HG03442 (cell line): Measurements from ENCODE around the gene ARSG.
"Not testable (repeated sequence)": the region's sequence is repeated elsewhere in the genome, so short reads cannot be mapped to it uniquely, and the experiment has no call there.

Source experiments
- ATAC-seq: cut with Tn5 transposase; IDR thresholded peaks from one replicate; pipeline ENCODE4 v1.9.1; 2021; ENCODE audit warnings: mild to moderate bottlenecking, moderate library complexity; ENCODE audit not compliant: unreplicated experiment

Gene ARSG

GRCh38 chr17:68276339-68276738 is 15.0 kb upstream of the ARSG start:
- not testable (repeated sequence) for ATAC-seq

- ATAC-seq = no peak
Observed at GRCh38 chr17:68277807-68278206, 13.5 kb upstream of the ARSG start.

- not testable (repeated sequence) for ATAC-seq
Observed at GRCh38 chr17:68281965-68282364, 9.3 kb upstream of the ARSG start.

- ATAC-seq = no peak
Observed at GRCh38 chr17:68288375-68288774, 2.9 kb upstream of the ARSG start.

- no peak for ATAC-seq
Observed at GRCh38 chr17:68288804-68289203, 2.5 kb upstream of the ARSG start.

- no peak for ATAC-seq
Observed at GRCh38 chr17:68289473-68289872, 1.8 kb upstream of the ARSG start.

GRCh38 chr17:68289936-68290267 is 1.4 kb upstream of the ARSG start:
- no peak for ATAC-seq

- ATAC-seq = no peak
Observed at GRCh38 chr17:68290268-68290954, 884 bp upstream of the ARSG start.

- ATAC-seq = peak; percentile 49
Observed at GRCh38 chr17:68291836-68292688, 767 bp downstream of the ARSG start.

GRCh38 chr17:68292689-68293040 is 1.4 kb downstream of the ARSG start:
- no peak for ATAC-seq

GRCh38 chr17:68293490-68294195 is 2.3 kb downstream of the ARSG start:
- no peak for ATAC-seq

- ATAC-seq = no peak
Observed at GRCh38 chr17:68294196-68294555, 2.9 kb downstream of the ARSG start.

GRCh38 chr17:68294617-68295016 is 3.3 kb downstream of the ARSG start:
- ATAC-seq = no peak

- ATAC-seq = no peak
Observed at GRCh38 chr17:68295086-68295485, 3.8 kb downstream of the ARSG start.

GRCh38 chr17:68296217-68297191 is 5.2 kb downstream of the ARSG start:
- ATAC-seq = no peak

- no peak for ATAC-seq
Observed at GRCh38 chr17:68297195-68297594, 5.9 kb downstream of the ARSG start.

GRCh38 chr17:68298601-68299000 is 7.3 kb downstream of the ARSG start:
- no peak for ATAC-seq

- ATAC-seq = no peak
Observed at GRCh38 chr17:68299817-68300216, 8.5 kb downstream of the ARSG start.

- no peak for ATAC-seq
Observed at GRCh38 chr17:68301438-68301959, 10.2 kb downstream of the ARSG start.

- no peak for ATAC-seq
Observed at GRCh38 chr17:68302066-68302564, 10.8 kb downstream of the ARSG start.
